WTC11 (cell line): ENCODE results near the gene SMC5. TPM values are rescaled to one million over a fixed set of nuclear protein-coding genes. Genes with fewer than 3 reads are reported as not detected.

ENCODE experiments used
- ATAC-seq: fragments of 200-7000 bp; cut with Tn5 transposase; 2 replicates; pipeline ENCODE4 v1.10.0; 2021; ENCODE audit warnings: mild to moderate bottlenecking, moderate library complexity
- CTCF ChIA-PET: fragments of 300-600 bp; sonication (Branson Sonifier 250); formaldehyde crosslinking; loops from one replicate; lab custom pipeline; 2021; ENCODE audit warnings: antibody characterized with exemption; lab: Charles Lee
- POLR2A ChIA-PET: fragments of 350-600 bp; sonication (Branson Sonifier 250); formaldehyde crosslinking; loops from one replicate; lab custom pipeline; 2021; ENCODE audit warnings: antibody characterized with exemption; lab: Charles Lee
- DNase-seq: peaks from one replicate; pipeline ENCODE4 v3.0.0; 2021; ENCODE audit warnings: low spot score
- H3K27ac Mint-ChIP-seq: 2 replicates; pipeline ENCODE4 v1.8.0; 2021; ENCODE audit warnings: mixed read lengths
- H3K27me3 Mint-ChIP-seq: 2 replicates; pipeline ENCODE4 v1.8.0; 2021; ENCODE audit warnings: low read depth, mild to moderate bottlenecking, moderate library complexity, mixed read lengths
- H3K36me3 Mint-ChIP-seq: 2 replicates; pipeline ENCODE4 v1.8.0; 2021; ENCODE audit warnings: mixed read lengths
- H3K4me1 Mint-ChIP-seq: 2 replicates; pipeline ENCODE4 v1.8.0; 2022; ENCODE audit warnings: mixed read lengths
- H3K4me3 Mint-ChIP-seq: 2 replicates; pipeline ENCODE4 v1.8.0; 2021; ENCODE audit warnings: mild to moderate bottlenecking, moderate library complexity, mixed read lengths
- H3K9me3 Mint-ChIP-seq: 2 replicates; pipeline ENCODE4 v1.8.0; 2021; ENCODE audit warnings: mixed read lengths
- ATF1 ChIP-seq: sonication (generic); formaldehyde crosslinking; IDR thresholded peaks from 2 replicates; pipeline ENCODE4 v1.8.1; 2023; ENCODE audit warnings: mild to moderate bottlenecking, moderate library complexity, missing genetic modification reagents
- ELF4 ChIP-seq: sonication (generic); formaldehyde crosslinking; IDR thresholded peaks from 2 replicates; pipeline ENCODE4 v1.8.1; 2022; ENCODE audit warnings: low read depth, mild to moderate bottlenecking, moderate library complexity, missing genetic modification reagents
- EMX1 ChIP-seq: fragments of 250-450 bp; sonication (Bioruptor Pico); IDR thresholded peaks from 2 replicates; pipeline ENCODE4 v1.8.0; 2021; ENCODE audit warnings: mild to moderate bottlenecking
- ESRRA ChIP-seq: sonication (generic); formaldehyde crosslinking; IDR thresholded peaks from 2 replicates; pipeline ENCODE4 v1.8.1; 2022; ENCODE audit warnings: mild to moderate bottlenecking, missing genetic modification reagents, borderline replicate concordance
- ETV6 ChIP-seq: sonication (generic); formaldehyde crosslinking; IDR thresholded peaks from 2 replicates; pipeline ENCODE4 v1.8.1; 2022; ENCODE audit warnings: mild to moderate bottlenecking, missing genetic modification reagents
- FOXP1 ChIP-seq: sonication (generic); formaldehyde crosslinking; IDR thresholded peaks from 2 replicates; pipeline ENCODE4 v1.8.0; 2022; ENCODE audit warnings: missing genetic modification reagents, mild to moderate bottlenecking, moderate library complexity, borderline replicate concordance
- HMGA2 ChIP-seq: fragments of 250-450 bp; sonication (Bioruptor Pico); IDR thresholded peaks from 2 replicates; pipeline ENCODE4 v1.4.0; 2021; ENCODE audit warnings: mild to moderate bottlenecking, moderate library complexity
- NFATC4 ChIP-seq: fragments of 250-450 bp; sonication (Bioruptor Pico); IDR thresholded peaks from 2 replicates; pipeline ENCODE4 v1.9.0; 2021; ENCODE audit warnings: mild to moderate bottlenecking
- PRRX2 ChIP-seq: fragments of 250-450 bp; sonication (Bioruptor Pico); IDR thresholded peaks from 2 replicates; pipeline ENCODE4 v1.8.0; 2021; ENCODE audit warnings: mild to moderate bottlenecking
- RELA ChIP-seq: sonication (generic); formaldehyde crosslinking; IDR thresholded peaks from 2 replicates; pipeline ENCODE4 v1.8.1; 2022; ENCODE audit warnings: missing genetic modification reagents, mild to moderate bottlenecking, borderline replicate concordance
- SMAD4 ChIP-seq: sonication (generic); formaldehyde crosslinking; IDR thresholded peaks from 2 replicates; pipeline ENCODE4 v1.8.0; 2022; ENCODE audit warnings: mild to moderate bottlenecking, missing genetic modification reagents
- SOX15 ChIP-seq: fragments of 250-450 bp; sonication (Bioruptor Pico); IDR thresholded peaks from 2 replicates; pipeline ENCODE4 v1.9.0; 2021; ENCODE audit warnings: mild to moderate bottlenecking
- TCF7 ChIP-seq: sonication (generic); formaldehyde crosslinking; IDR thresholded peaks from 2 replicates; pipeline ENCODE4 v1.8.0; 2022; ENCODE audit warnings: mild to moderate bottlenecking, low read depth, missing genetic modification reagents, moderate library complexity
- TEAD4 ChIP-seq: sonication (generic); formaldehyde crosslinking; IDR thresholded peaks from 2 replicates; pipeline ENCODE4 v1.8.0; 2022; ENCODE audit warnings: mild to moderate bottlenecking, missing genetic modification reagents
- TP53 ChIP-seq: sonication (generic); formaldehyde crosslinking; IDR thresholded peaks from 2 replicates; pipeline ENCODE4 v1.8.1; 2023; ENCODE audit warnings: mild to moderate bottlenecking, missing genetic modification reagents
- ZNF138 ChIP-seq: sonication (generic); formaldehyde crosslinking; conservative IDR thresholded peaks from 2 replicates; pipeline ENCODE4 v1.8.1; 2022; ENCODE audit warnings: mild to moderate bottlenecking, moderate library complexity, missing genetic modification reagents
- ZNF263 ChIP-seq: sonication (generic); formaldehyde crosslinking; IDR thresholded peaks from 2 replicates; pipeline ENCODE4 v1.8.1; 2022; ENCODE audit warnings: low read depth, mild to moderate bottlenecking, moderate library complexity, missing genetic modification reagents
- ZNF396 ChIP-seq: fragments of 250-450 bp; sonication (Bioruptor Pico); IDR thresholded peaks from 2 replicates; pipeline ENCODE4 v1.8.0; 2021; ENCODE audit warnings: mild to moderate bottlenecking, moderate library complexity, borderline replicate concordance
- total RNA-seq: library from RNA; stranded (reverse); gene quantifications from 3 replicates; pipeline ENCODE4 v1.2.3, GENCODE V29; 2021
- TF ChIP-seq, protein P1 (sequence below): fragments of 250-450 bp; sonication (Bioruptor Pico); conservative IDR thresholded peaks from 2 replicates; pipeline ENCODE4 v1.9.0; 2021; ENCODE audit warnings: mild to moderate bottlenecking
- TF ChIP-seq, protein P2 (sequence below): sonication (generic); formaldehyde crosslinking; IDR thresholded peaks from 2 replicates; pipeline ENCODE4 v1.8.0; 2022; ENCODE audit warnings: mild to moderate bottlenecking, missing genetic modification reagents
- TF ChIP-seq, protein P3 (sequence below): sonication (generic); formaldehyde crosslinking; IDR thresholded peaks from 2 replicates; pipeline ENCODE4 v1.8.1; 2022; ENCODE audit warnings: missing genetic modification reagents, borderline replicate concordance
- TF ChIP-seq, protein P4 (sequence below): sonication (generic); formaldehyde crosslinking; conservative IDR thresholded peaks from 2 replicates; pipeline ENCODE4 v1.8.1; 2023; ENCODE audit warnings: mild to moderate bottlenecking, low read depth, missing genetic modification reagents, moderate library complexity
- TF ChIP-seq, protein P5 (sequence below): fragments of 200-600 bp; IDR thresholded peaks from 2 replicates; pipeline ENCODE4 v1.8.0; 2022; ENCODE audit warnings: antibody characterized with exemption

The SMC5 gene
- total RNA-seq, 1 experiment from 2014 or later, result 20.2 TPM

DNA sequence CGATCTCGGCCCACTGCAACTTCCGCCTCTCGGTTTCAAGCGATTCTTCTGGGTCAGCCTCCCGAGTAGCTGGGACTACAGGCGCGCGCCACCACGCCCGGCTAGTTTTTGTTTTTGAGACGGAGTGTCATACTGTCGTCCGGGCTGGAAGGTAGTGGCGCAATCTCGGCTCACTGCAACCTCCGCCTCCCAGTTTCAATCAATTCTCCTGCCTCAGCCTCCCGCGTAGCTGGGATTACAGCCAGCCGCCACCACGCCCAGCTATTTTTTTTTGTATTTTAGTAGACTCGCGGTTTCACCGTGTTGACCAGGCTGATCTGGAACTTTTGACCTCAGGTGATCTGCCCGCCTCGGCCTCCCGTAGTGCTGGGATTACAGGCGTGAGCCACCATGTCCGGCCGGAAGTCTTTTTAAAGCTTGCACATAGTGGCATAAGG lies 1.2 kb downstream of the SMC5 start (continued):
- TF ChIP-seq FOXP1 (no peak), TCF7 (CRISPR knock-in tag) (no peak), ZNF396 (CRISPR knock-in tag) (no peak), EMX1 (CRISPR knock-in tag) (no peak)

DNA sequence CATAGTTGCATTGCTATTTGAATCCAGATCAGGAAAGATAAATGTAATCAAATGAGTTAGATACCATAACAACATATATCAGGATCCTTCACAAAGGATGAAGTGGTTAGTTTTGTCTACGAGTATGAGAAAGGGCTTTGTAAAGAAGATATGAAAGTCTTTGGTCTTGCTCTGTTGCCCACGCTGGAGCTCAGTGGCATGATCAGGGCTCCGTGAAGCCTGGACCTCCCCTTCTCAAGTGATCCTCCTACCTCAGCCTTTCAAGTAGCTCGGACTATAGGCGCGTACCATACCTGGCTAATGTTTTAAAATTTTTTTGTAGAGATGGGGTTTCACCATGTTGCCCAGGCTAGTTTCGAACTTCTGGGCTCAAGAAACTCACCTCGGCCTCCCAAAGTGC lies 1.8 kb downstream of the SMC5 start:
- Mint-ChIP-seq H3K9me3 (no peaks in the 10 kb centered on the region), H3K27me3 (peaks cover 5% of the 10 kb centered on the region; the same call in 1 of the 2 replicates), H3K36me3 (peaks cover 33% of the 10 kb centered on the region), H3K27ac (no peak overlapping the region), H3K4me3 (peak overlapping the region; percentile 91), H3K4me1 (peaks cover 46% of the 10 kb centered on the region)
- no peak for ATAC-seq
- TF ChIP-seq NFATC4 (CRISPR knock-in tag), result no peak
- ChIA-PET POLR2A (no interaction called here), CTCF (no interaction called here)
- no peak for DNase-seq

DNA sequence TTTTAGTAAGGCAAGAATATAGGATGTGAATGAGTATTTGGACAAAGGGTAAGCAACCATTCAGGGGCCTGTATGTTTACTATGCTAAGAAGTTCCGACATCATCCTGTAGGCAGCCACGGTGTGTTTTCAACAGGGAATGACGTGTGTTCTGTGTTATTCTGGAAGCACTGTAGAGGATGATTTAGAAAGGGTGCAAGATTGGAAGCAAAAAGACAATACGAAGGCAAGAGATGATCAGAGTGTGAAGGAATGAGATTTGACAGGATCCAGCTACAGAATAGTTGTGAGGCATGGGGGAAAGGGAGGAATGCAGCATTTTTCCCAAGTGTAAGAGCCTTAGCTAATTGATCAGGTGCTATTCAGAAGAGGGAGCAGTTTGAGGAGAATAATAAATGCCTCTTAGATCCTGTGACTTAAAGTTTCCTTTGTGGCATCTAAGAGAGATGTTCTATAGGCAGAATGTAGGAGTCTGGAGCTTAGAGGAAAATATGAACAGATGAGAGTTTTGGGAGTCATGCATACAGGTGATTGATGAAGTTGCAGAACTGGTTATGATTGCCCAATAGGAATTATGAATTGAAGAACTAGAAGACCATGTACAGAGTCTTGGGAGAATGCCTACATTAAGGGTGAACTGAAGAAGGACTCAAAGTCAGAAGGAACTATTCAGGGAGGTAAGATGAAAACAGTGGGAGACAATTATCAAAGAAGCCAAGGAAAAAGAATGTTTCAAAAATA lies 2.5 kb downstream of the SMC5 start:
- peaks cover 46% of the 10 kb centered on the region for H3K4me1 Mint-ChIP-seq
- POLR2A ChIA-PET, result interaction anchor here (0.5 kb wide), 1 partner anchor 13 kb away, joined by 3 read pairs; no protein-coding TSS in a partner anchor

More for the DNA sequence above, 2.5 kb downstream of the SMC5 start:
- peaks cover 38% of the 10 kb centered on the region for H3K36me3 Mint-ChIP-seq
- CTCF ChIA-PET, result no interaction called here
- TF ChIP-seq ELF4 (no peak), ETV6 (no peak), SMAD4 (CRISPR knock-in tag) (no peak), RELA (CRISPR knock-in tag) (no peak), ZNF263 (CRISPR knock-in tag) (no peak), TEAD4 (CRISPR knock-in tag) (no peak), SOX15 (CRISPR knock-in tag) (no peak), TP53 (no peak), ATF1 (CRISPR knock-in tag) (no peak), HMGA2 (CRISPR knock-in tag) (no peak), ZNF138 (CRISPR knock-in tag) (no peak), NFATC4 (CRISPR knock-in tag) (no peak), ESRRA (CRISPR knock-in tag) (no peak), PRRX2 (CRISPR knock-in tag) (no peak)
- TF ChIP-seq, protein P1, sequence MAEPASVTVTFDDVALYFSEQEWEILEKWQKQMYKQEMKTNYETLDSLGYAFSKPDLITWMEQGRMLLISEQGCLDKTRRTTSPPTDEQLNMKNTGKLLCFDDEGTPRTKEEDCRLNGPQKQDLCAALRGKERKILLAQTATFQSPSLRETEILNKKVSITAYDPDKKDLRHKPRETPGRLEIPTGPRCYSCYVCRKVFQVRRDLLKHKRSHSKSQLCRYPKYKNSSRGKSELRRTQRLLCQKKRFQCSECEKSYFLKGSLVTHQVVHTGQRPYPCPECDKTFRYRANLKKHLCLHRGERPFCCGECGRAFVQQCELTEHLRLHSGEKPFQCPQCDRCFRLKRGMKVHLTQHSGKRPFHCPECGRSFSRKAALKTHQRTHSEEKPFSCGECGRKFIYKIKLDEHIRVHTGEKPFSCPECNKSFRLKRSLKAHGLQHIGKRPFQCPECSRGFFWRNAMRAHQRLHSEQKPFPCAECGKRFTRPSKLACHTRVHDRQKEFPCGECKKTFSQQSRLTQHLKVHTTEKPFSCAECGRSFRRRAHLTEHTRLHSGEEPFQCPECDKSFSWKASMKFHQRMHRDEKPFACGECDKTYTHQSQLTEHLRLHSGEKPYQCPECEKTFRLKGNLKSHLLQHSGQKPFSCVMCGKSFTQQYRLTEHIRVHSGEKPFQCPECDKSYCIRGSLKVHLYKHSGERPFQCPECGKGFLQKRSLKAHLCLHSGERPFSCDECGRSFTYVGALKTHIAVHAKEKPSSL (CRISPR knock-in tag), result no peak
- TF ChIP-seq, protein P2, sequence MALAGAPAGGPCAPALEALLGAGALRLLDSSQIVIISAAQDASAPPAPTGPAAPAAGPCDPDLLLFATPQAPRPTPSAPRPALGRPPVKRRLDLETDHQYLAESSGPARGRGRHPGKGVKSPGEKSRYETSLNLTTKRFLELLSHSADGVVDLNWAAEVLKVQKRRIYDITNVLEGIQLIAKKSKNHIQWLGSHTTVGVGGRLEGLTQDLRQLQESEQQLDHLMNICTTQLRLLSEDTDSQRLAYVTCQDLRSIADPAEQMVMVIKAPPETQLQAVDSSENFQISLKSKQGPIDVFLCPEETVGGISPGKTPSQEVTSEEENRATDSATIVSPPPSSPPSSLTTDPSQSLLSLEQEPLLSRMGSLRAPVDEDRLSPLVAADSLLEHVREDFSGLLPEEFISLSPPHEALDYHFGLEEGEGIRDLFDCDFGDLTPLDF (CRISPR knock-in tag), result no peak
- TF ChIP-seq, protein P3, sequence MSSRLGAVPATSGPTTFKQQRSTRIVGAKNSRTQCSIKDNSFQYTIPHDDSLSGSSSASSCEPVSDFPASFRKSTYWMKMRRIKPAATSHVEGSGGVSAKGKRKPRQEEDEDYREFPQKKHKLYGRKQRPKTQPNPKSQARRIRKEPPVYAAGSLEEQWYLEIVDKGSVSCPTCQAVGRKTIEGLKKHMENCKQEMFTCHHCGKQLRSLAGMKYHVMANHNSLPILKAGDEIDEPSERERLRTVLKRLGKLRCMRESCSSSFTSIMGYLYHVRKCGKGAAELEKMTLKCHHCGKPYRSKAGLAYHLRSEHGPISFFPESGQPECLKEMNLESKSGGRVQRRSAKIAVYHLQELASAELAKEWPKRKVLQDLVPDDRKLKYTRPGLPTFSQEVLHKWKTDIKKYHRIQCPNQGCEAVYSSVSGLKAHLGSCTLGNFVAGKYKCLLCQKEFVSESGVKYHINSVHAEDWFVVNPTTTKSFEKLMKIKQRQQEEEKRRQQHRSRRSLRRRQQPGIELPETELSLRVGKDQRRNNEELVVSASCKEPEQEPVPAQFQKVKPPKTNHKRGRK (CRISPR knock-in tag), result no peak
- TF ChIP-seq, protein P4, sequence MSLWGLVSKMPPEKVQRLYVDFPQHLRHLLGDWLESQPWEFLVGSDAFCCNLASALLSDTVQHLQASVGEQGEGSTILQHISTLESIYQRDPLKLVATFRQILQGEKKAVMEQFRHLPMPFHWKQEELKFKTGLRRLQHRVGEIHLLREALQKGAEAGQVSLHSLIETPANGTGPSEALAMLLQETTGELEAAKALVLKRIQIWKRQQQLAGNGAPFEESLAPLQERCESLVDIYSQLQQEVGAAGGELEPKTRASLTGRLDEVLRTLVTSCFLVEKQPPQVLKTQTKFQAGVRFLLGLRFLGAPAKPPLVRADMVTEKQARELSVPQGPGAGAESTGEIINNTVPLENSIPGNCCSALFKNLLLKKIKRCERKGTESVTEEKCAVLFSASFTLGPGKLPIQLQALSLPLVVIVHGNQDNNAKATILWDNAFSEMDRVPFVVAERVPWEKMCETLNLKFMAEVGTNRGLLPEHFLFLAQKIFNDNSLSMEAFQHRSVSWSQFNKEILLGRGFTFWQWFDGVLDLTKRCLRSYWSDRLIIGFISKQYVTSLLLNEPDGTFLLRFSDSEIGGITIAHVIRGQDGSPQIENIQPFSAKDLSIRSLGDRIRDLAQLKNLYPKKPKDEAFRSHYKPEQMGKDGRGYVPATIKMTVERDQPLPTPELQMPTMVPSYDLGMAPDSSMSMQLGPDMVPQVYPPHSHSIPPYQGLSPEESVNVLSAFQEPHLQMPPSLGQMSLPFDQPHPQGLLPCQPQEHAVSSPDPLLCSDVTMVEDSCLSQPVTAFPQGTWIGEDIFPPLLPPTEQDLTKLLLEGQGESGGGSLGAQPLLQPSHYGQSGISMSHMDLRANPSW (CRISPR knock-in tag), result no peak
- TF ChIP-seq, protein P5, sequence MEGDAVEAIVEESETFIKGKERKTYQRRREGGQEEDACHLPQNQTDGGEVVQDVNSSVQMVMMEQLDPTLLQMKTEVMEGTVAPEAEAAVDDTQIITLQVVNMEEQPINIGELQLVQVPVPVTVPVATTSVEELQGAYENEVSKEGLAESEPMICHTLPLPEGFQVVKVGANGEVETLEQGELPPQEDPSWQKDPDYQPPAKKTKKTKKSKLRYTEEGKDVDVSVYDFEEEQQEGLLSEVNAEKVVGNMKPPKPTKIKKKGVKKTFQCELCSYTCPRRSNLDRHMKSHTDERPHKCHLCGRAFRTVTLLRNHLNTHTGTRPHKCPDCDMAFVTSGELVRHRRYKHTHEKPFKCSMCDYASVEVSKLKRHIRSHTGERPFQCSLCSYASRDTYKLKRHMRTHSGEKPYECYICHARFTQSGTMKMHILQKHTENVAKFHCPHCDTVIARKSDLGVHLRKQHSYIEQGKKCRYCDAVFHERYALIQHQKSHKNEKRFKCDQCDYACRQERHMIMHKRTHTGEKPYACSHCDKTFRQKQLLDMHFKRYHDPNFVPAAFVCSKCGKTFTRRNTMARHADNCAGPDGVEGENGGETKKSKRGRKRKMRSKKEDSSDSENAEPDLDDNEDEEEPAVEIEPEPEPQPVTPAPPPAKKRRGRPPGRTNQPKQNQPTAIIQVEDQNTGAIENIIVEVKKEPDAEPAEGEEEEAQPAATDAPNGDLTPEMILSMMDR, result no peak
- TF ChIP-seq, all 79 proteins: peak for 0
- DNase-seq (no peak), ATAC-seq (no peak)
- Mint-ChIP-seq H3K27me3 (peaks cover 4% of the 10 kb centered on the region; the same call in 1 of the 2 replicates), H3K27ac (no peak overlapping the region; the same call in 1 of the 2 replicates), H3K9me3 (no peaks in the 10 kb centered on the region), H3K4me3 (0 out of 2 replicates have a peak overlapping the region, but pooled peaks have one; percentile 91)
